IMR-90 (cell line): Measurements from ENCODE around the gene FBXL19. TPM values are rescaled to one million over a fixed set of nuclear protein-coding genes. Genes with fewer than 3 reads are reported as not detected.

Experiments used
- ATAC-seq: fragments of 200-7000 bp; cut with Tn5 transposase; 2 replicates; pipeline ENCODE4 v1.9.1; 2020; ENCODE audit warnings: low read depth, mild to moderate bottlenecking, moderate library complexity
- BruUV-seq: library from RNA; stranded (reverse); fragments of 400-500 nt; replicated peaks from 2 replicates; lab custom pipeline; 2021; lab: Mats Ljungman, UMichigan
- CTCF ChIA-PET: fragments of 300-600 bp; formaldehyde crosslinking; extraction: SDS; loops from one replicate; lab custom pipeline; 2021; ENCODE audit warnings: antibody characterized with exemption; lab: Yijun Ruan, JAX
- POLR2A ChIA-PET: fragments of 300-600 bp; sonication (Branson Sonifier 250); formaldehyde crosslinking; loops from one replicate; lab custom pipeline; 2022; ENCODE audit warnings: antibody characterized with exemption; ENCODE audit not compliant: unreplicated experiment; lab: Charles Lee
- DNase-seq: peaks from one replicate; pipeline ENCODE4 v3.0.0; 2013
- H2AFZ ChIP-seq: replicated peaks from 2 replicates; pipeline ENCODE3; 2013; ENCODE audit warnings: low read length, mild to moderate bottlenecking; ENCODE audit not compliant: poor library complexity
- H2AK5ac ChIP-seq: 2 replicates; pipeline ENCODE4 v1.6.1; 2013; ENCODE audit warnings: low read depth, low read length, inconsistent platforms
- H2AK9ac ChIP-seq: replicated peaks from 2 replicates; pipeline ENCODE3; 2013; ENCODE audit warnings: mild to moderate bottlenecking, low read depth, low read length, moderate library complexity; ENCODE audit not compliant: poor library complexity
- H2BK120ac ChIP-seq: 2 replicates; pipeline ENCODE4 v1.6.1; 2013; ENCODE audit warnings: low read depth, low read length, inconsistent platforms
- H2BK15ac ChIP-seq: 3 replicates; pipeline ENCODE4 v1.6.1; 2013; ENCODE audit warnings: low read depth, low read length, inconsistent platforms
- H2BK20ac ChIP-seq: 2 replicates; pipeline ENCODE4 v1.6.1; 2013; ENCODE audit warnings: low read depth, mild to moderate bottlenecking, inconsistent platforms, low read length, moderate library complexity
- H2BK5ac ChIP-seq: 2 replicates; pipeline ENCODE4 v1.6.1; 2013; ENCODE audit warnings: mild to moderate bottlenecking, low read depth, low read length, inconsistent platforms; ENCODE audit not compliant: poor library complexity, severe bottlenecking
- H3K14ac ChIP-seq: replicated peaks from 2 replicates; pipeline ENCODE4 v1.6.1; 2013; ENCODE audit warnings: low read depth, low read length, inconsistent platforms
- H3K18ac ChIP-seq: 2 replicates; pipeline ENCODE4 v1.6.1; 2013; ENCODE audit warnings: low read depth, low read length, control low read depth
- H3K23ac ChIP-seq: 2 replicates; pipeline ENCODE4 v1.6.1; 2013; ENCODE audit warnings: low read depth, low read length, inconsistent platforms
- H3K27ac ChIP-seq: 2 replicates; pipeline ENCODE4 v1.5.1; 2013; ENCODE audit warnings: mild to moderate bottlenecking, control low read depth, low read length; ENCODE audit not compliant: insufficient read depth
- H3K27me3 ChIP-seq: 2 replicates; pipeline ENCODE4 v1.6.1; 2013; ENCODE audit warnings: low read length; ENCODE audit not compliant: control insufficient read depth, insufficient read depth
- H3K36me3 ChIP-seq: 2 replicates; pipeline ENCODE4 v1.6.1; 2013; ENCODE audit warnings: low read length, mixed read lengths; ENCODE audit not compliant: control insufficient read depth, insufficient read depth
- H3K4ac ChIP-seq: 2 replicates; pipeline ENCODE4 v1.6.1; 2013; ENCODE audit warnings: low read depth, low read length, inconsistent platforms
- H3K4me1 ChIP-seq: 2 replicates; pipeline ENCODE4 v1.6.1; 2013; ENCODE audit warnings: low read length, mixed read lengths; ENCODE audit not compliant: control insufficient read depth, insufficient read depth
- H3K4me2 ChIP-seq: 2 replicates; pipeline ENCODE4 v1.6.1; 2013; ENCODE audit warnings: low read depth, mild to moderate bottlenecking, control low read depth, low read length, moderate library complexity
- H3K4me3 ChIP-seq: 2 replicates; pipeline ENCODE4 v1.5.1; 2013; ENCODE audit warnings: low read depth, mild to moderate bottlenecking, control low read depth, low read length, moderate library complexity; ENCODE audit not compliant: insufficient read depth
- H3K56ac ChIP-seq: 2 replicates; pipeline ENCODE4 v1.6.1; 2013; ENCODE audit warnings: low read length, inconsistent platforms; ENCODE audit not compliant: insufficient read depth; ENCODE audit errors: extremely low read depth
- H3K79me1 ChIP-seq, 2 experiments: 2 replicates each; pipeline ENCODE4 v1.6.1; 2013; ENCODE audit warnings: low read length in 2 of 2, inconsistent platforms in 1 of 2, low read depth in 1 of 2
- H3K9ac ChIP-seq: 2 replicates; pipeline ENCODE4 v1.6.1; 2013; ENCODE audit warnings: low read depth, low read length, control low read depth
- H3K9me1 ChIP-seq: 2 replicates; pipeline ENCODE4 v1.6.1; 2013; ENCODE audit warnings: low read length, inconsistent platforms; ENCODE audit not compliant: insufficient read depth
- H3K9me3 ChIP-seq: 2 replicates; pipeline ENCODE4 v1.6.1; 2013; ENCODE audit warnings: low read length; ENCODE audit not compliant: control insufficient read depth, insufficient read depth
- H4K20me1 ChIP-seq: 2 replicates; pipeline ENCODE4 v1.6.1; 2013; ENCODE audit warnings: low read length, inconsistent platforms; ENCODE audit not compliant: insufficient read depth
- H4K5ac ChIP-seq: 2 replicates; pipeline ENCODE4 v1.6.1; 2013; ENCODE audit warnings: mild to moderate bottlenecking, low read depth, low read length, control low read depth
- H4K8ac ChIP-seq, 2 experiments: 2 replicates each; pipeline ENCODE4 v1.6.1; 2013; ENCODE audit warnings: low read depth in 2 of 2, low read length in 2 of 2, control low read depth in 1 of 2, inconsistent platforms in 1 of 2
- H4K91ac ChIP-seq: 2 replicates; pipeline ENCODE4 v1.6.1; 2013; ENCODE audit warnings: low read depth, low read length, inconsistent platforms; ENCODE audit not compliant: insufficient read depth
- CEBPB ChIP-seq: IDR thresholded peaks from 2 replicates; pipeline ENCODE4 v1.6.1; 2012; ENCODE audit warnings: low read depth, low read length, improper control_type of control experiment
- CHD1 ChIP-seq: IDR thresholded peaks from 2 replicates; pipeline ENCODE4 v1.6.1; 2012; ENCODE audit warnings: low read depth, low read length, improper control_type of control experiment
- MAFK ChIP-seq: IDR thresholded peaks from 2 replicates; pipeline ENCODE4 v1.6.1; 2012; ENCODE audit warnings: low read depth, low read length, improper control_type of control experiment
- RAD21 ChIP-seq: IDR thresholded peaks from 2 replicates; pipeline ENCODE4 v1.6.1; 2012; ENCODE audit warnings: low read length, improper control_type of control experiment
- WGBS, 2 experiments: methylation state at CpG; one replicate each; pipeline versions ENCODE4 v1.1.5 to v1.1.7; 2013; ENCODE audit warnings: missing lambda C conversion rate in 2 of 2; ENCODE audit not compliant: insufficient read length in 1 of 2; ENCODE audit errors: extremely low coverage in 2 of 2; 5-methylcytosine and 5-hydroxymethylcytosine counted together
- dilution Hi-C: fragments of 300-500 bp; cut with HindIII; formaldehyde crosslinking; loops from one replicate; pipeline ENCODE4 v1.14.3; 2018; ENCODE audit warnings: low sequenced_read_pairs; ENCODE audit not compliant: unreplicated experiment
- in situ Hi-C: fragments of 300-500 bp; cut with MboI; formaldehyde crosslinking; loops from 3 replicates; pipeline ENCODE4 v1.14.3; 2019; ENCODE audit warnings: low sequenced_read_pairs, inconsistent platforms, mixed read lengths
- intact Hi-C: fragments of 100-400 bp; cut with micrococcal nuclease; formaldehyde crosslinking; loops from 2 replicates; pipeline ENCODE4 v1.10.0; 2022
- polyA plus RNA-seq, 3 experiments: library from polyadenylated mRNA; depleted of rRNA; stranded (reverse); fragments of >200 nt; gene quantifications; 2 replicates each; pipeline ENCODE4 v1.2.3, GENCODE V29; 2012; ENCODE audit warnings: low replicate concordance in 1 of 3
- total RNA-seq: library from RNA; depleted of rRNA; stranded (reverse); fragments of >200 nt; gene quantifications from 2 replicates; pipeline ENCODE4 v1.2.3, GENCODE V29; 2012
- TF ChIP-seq, protein P1 (sequence below): fragments of 150-350 bp; IDR thresholded peaks from 2 replicates; pipeline ENCODE4 v1.6.1; 2017; ENCODE audit warnings: mild to moderate bottlenecking, antibody characterized with exemption, low read length, low read depth

Gene FBXL19
- total and polyA plus RNA-seq, 2 of the 4 experiments (the other 2 are of a cell fraction): 5.0 to 13.8 TPM

DNA sequence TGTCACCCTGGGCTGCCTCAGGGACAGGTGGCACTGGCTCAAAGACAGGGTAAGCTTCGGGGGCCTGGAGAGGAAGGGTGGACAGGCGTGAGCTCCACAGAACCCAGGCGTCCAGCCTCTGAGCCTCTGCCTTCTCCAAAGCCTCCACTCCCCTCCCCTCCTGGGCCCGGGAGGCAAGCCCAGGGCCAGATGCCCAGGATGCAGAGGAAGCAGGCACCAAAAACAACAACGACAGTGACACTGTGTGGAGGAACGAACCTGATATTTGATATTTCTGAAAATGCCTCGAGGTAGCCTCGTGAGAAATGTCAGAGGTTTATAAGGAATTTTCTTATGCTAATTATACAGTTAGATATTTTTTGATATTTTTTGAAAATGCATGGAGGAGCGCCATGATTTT, 35.4 kb upstream of the FBXL19 start:
- H2AK9ac ChIP-seq: no peak overlapping the region
- ATAC-seq (no peak), DNase-seq (no peak)
- H4K5ac ChIP-seq: no peak overlapping the region
- H3K27me3 ChIP-seq: no peaks in the 10 kb centered on the region
- ChIA-PET POLR2A (interaction anchor here (0.6 kb wide), 1 partner anchor 105 kb away, joined by 3 read pairs; no protein-coding TSS in a partner anchor), CTCF (no interaction called here)
- in situ Hi-C loops (no loop called here), dilution Hi-C loops (no loop called here), intact Hi-C loops (no loop called here)
- H3K79me1 ChIP-seq: peaks cover 9 to 59% of the 10 kb centered on the region in 2 experiments
- H3K56ac ChIP-seq: no peak overlapping the region
- no peak overlapping the region for H3K4me3 ChIP-seq
- no peaks in the 10 kb centered on the region for H4K20me1 ChIP-seq
- H2BK5ac ChIP-seq: no peak overlapping the region
- H3K9me3 ChIP-seq: no peaks in the 10 kb centered on the region
- BruUV-seq: no TSS peak
- peaks cover 44% of the 10 kb centered on the region for H3K36me3 ChIP-seq
- peaks cover 1% of the 10 kb centered on the region; the same call in 1 of the 2 replicates for H3K9me1 ChIP-seq
- H3K4me2 ChIP-seq: no peak overlapping the region
- no peak overlapping the region for H2BK15ac ChIP-seq
- H2BK20ac ChIP-seq: no peak overlapping the region
- peaks cover 2% of the 10 kb centered on the region; the same call in 1 of the 2 replicates for H3K4me1 ChIP-seq
- TF ChIP-seq, protein P1, sequence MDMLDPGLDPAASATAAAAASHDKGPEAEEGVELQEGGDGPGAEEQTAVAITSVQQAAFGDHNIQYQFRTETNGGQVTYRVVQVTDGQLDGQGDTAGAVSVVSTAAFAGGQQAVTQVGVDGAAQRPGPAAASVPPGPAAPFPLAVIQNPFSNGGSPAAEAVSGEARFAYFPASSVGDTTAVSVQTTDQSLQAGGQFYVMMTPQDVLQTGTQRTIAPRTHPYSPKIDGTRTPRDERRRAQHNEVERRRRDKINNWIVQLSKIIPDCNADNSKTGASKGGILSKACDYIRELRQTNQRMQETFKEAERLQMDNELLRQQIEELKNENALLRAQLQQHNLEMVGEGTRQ: no peak
- TF ChIP-seq CHD1: no peak
- TF ChIP-seq MAFK: no peak
- TF ChIP-seq RAD21: no peak
- TF ChIP-seq CEBPB: no peak
- no peak overlapping the region for H3K18ac ChIP-seq
- H4K91ac ChIP-seq: no peak overlapping the region
- no peak overlapping the region for H3K27ac ChIP-seq
- H3K23ac ChIP-seq: no peak overlapping the region
- H3K14ac ChIP-seq: no peak overlapping the region
- no peak overlapping the region for H3K4ac ChIP-seq
- H2AFZ ChIP-seq: no peak overlapping the region
- no peak overlapping the region for H3K9ac ChIP-seq
- no peak overlapping the region for H2BK120ac ChIP-seq
- WGBS, 2 experiments: no CpG with 5 or more reads among the region's 9 CpGs
- H2AK5ac ChIP-seq: no peak overlapping the region
- H4K8ac ChIP-seq: no peak overlapping the region
